ENCODE measurements around the gene FAM20C.
"Not testable (repeated sequence)": the region's sequence is repeated elsewhere in the genome, so short reads cannot be mapped to it uniquely, and the experiment has no call there.

Gene FAM20C

GRCh38 chr7:255038-255435 is 62.7 kb downstream of the FAM20C start:
- in situ Hi-C loops (cut with HindIII; ENCODE audit: low sequenced_read_pairs) = no loop called here

- in situ Hi-C loops (cut with HindIII; ENCODE audit: low sequenced_read_pairs) = no loop called here
Measured at GRCh38 chr7:255721-256361, 63.5 kb downstream of the FAM20C start.

GRCh38 chr7:256461-256940 is 64.1 kb downstream of the FAM20C start:
- in situ Hi-C loops (cut with HindIII; ENCODE audit: low sequenced_read_pairs) = no loop called here

DNA sequence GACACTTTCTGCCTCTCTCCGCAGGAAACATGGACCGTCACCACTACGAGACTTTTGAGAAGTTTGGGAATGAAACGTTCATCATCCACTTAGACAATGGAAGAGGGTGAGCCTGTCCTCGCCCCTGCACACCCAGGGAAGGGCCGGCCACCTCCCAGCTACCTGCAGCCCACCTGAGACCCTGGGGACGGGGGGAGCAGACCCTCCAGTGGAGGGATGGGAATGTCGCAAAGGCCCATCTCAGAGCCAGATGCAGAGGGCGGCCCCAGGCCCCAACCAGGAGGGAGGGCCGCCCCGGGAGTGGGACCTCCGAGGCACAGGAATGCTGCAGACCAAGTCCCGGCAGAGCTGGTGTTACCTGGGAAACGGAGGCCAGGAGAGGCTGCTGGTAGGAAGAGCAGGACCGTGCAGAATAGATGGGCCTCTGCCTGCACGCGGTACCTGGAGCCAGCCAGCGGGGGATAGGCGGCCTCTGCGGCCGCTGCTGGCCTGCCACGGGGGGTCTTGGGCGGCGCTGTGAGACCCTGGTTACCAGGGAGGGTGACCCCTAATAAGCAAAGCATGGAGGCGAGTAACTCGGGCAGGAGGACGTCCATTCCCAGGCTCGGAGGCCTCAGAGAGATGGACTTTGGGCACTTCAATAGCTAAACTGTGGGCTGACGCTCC is 64.7 kb downstream of the FAM20C start:
- in situ Hi-C loops (cut with HindIII; ENCODE audit: low sequenced_read_pairs) = no loop called here

DNA sequence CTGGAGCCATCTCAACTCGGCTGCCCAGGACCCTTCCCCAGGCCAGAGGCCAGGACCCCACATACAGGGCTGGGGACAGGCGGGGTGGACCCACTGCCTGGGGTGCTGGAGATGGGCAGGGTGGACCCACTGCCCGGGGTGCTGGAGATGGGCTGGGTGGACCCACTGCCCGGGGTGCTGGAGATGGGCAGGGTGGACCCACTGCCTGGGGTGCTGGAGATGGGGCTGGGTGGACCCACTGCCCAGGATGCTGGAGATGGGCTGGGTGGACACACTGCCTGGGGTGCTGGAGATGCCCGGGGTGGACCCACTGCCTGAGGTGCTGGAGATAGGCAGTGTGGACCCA is 65.2 kb downstream of the FAM20C start:
- in situ Hi-C loops (cut with HindIII; ENCODE audit: low sequenced_read_pairs) = no loop called here

DNA sequence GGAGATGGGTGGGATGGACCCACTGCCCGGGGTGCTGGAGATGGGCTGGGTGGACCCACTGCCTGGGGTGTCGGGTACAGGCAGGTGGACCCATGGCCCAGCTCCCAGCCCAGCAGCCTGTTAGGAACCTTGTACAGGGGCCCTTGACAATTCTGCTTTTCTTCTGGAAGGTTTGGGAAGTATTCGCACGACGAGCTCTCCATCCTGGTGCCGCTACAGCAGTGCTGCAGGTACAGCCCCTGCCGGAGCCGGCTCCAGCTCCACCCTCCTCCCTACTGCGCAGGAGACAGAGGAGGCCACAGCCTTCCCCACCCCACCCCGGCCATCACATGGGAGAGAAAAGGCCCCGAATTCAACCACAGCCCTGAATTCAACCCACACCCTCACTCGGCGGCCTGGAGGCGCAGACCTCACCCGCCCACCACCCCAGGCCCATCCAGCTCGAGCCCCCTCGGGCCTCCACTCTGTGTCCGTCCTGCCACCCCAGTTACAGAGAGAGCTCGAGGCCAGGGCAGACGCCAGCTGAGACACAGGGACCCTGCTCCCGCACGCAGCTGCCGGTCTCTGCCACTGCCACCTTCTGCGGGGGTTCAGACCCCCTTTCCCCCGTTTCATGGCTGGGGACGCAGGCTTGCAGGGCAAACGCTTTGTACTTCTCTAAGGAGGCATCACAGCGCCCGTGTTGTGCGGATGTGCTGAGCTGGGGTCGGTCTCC is 66.3 kb downstream of the FAM20C start:
- in situ Hi-C loops (cut with HindIII; ENCODE audit: low sequenced_read_pairs) = no loop called here

GRCh38 chr7:259191-259505 is 66.8 kb downstream of the FAM20C start:
- in situ Hi-C loops (cut with HindIII; ENCODE audit: low sequenced_read_pairs) = no loop called here

- in situ Hi-C loops (cut with HindIII; ENCODE audit: low sequenced_read_pairs) = no loop called here
Measured at GRCh38 chr7:259751-260405, 67.5 kb downstream of the FAM20C start.

DNA sequence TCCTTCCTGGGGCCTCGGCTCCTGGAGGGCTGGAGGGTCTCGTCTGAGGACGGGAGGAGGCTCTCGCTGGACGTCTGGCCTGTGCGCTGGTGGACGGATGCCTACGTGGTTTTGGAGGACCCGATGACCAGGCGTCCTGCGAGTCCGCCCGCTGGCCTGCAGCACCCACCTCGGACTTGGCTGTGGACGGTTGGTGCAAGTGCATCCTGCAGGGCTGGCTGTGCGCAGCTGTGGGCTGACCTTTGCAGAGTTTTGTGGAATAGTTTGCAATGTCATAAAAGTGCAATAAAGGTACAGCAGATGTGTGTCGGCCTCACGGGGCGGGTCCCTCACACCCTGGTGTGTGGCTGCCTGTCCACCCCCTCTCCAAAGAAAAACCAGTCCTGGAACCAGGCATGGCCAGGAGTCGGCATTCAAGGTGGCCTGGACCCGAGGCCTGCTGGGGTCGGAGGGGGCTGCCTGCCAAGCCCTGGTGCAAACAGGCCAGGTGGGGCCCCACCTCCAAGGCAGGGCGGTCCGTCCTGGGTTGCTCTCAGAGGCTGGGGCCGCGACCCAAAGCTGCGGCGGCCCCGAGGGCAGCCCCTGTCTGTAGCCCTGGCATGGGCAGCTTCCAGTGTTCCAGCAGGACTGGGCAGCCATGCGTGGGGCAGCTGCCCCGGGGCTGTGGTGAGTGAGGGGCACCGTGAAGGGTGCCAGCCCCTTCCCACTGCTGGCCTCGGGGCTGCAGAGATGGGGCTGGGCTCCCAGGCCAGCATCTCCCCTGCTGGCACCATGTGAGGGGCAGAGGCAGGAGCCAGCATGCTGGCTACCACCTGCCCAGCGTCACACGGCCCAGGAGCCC is 68.3 kb downstream of the FAM20C start:
- in situ Hi-C loops (cut with HindIII; ENCODE audit: low sequenced_read_pairs) = no loop called here

DNA sequence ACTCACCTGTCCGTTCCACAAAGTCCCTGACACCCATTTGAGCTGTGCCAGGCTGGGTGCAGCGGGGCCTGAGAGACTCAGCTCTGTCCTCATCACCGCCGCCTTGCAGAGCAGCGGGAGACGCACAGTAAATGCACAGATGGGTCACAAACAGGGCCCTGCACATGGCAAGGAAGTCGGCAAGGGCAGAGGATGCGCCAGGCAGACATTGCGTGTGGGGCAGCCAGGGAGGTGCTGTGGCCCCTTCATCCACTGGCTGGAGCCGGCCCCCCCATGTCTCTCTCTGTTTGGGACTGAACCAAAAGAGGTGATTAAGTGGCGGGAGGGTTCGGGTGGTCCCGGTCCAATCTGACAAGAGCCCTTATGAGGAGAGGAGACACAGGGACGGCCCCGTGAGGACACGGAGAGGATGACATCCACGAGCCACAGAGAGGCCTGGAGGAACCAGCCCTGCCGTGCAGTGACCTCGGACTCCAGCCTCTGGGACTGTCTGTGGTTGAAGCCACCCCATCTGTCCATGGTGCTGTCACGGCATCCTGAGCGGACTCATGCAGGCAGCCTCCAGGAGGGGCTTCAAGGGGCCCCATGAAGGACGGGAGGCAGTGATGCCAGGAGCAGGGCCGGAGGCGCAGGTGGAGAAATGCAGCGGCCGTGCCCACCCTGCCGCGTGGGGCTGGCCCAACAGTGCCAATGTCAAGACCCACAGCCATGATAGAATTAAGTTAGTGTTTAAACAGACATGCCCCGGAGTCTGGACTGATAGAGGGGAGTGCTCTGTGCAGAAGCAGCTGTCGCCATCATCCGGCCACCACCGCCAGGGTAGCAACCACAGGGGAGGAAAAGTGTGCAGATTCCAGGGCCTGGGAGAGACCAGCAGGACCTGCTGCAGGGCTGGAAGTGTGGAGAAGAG is 69.2 kb downstream of the FAM20C start:
- in situ Hi-C loops (cut with HindIII; ENCODE audit: low sequenced_read_pairs) = no loop called here

DNA sequence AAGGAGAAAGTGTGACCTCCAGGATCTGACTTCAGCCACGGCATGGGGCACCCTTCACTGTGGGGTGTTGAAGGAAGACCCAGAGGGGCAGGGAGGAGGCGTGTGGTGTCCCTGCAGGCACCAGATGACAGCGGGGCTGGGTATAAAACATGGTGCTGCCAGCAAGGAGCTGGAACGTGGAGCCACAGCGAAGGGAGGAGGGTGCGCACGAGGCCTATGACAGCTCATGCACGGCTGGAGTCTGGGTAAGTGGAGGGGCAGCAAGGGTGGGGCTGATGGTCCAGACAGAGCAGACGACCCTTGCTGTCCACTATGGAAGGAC is 69.8 kb downstream of the FAM20C start:
- in situ Hi-C loops (cut with HindIII; ENCODE audit: low sequenced_read_pairs) = no loop called here

DNA sequence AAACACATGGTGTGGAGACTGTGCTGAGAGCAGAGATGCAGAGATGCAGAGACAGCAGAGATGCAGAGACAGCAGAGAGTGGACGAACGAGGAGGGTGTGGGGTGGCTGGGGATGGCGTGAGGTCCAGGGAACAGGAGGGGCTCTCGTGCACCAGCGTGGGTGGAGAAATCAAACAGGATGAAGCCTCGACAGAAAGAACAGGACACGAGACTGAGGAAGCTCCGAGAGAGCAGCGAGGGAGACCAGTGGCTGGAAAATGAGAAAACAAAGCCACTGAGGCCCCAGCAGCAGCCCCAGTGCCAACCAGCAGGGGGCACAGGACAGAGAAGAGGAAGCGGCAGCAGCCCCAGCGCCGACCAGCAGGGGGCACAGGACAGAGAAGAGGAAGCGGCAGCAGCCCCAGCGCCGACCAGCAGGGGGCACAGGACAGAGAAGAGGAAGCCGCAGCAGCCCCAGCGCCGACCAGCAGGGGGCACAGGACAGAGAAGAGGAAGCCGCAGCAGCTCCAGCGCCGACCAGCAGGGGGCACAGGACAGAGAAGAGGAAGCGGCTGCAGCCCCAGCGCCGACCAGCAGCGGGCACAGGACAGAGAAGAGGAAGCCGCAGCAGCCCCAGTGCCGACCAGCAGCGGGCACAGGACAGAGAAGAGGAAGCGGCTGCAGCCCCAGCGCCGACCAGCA is 70.4 kb downstream of the FAM20C start:
- in situ Hi-C loops (cut with HindIII; ENCODE audit: low sequenced_read_pairs) = not testable (repeated sequence)

GRCh38 chr7:263483-264351 is 71.3 kb downstream of the FAM20C start:
- in situ Hi-C loops (cut with HindIII; ENCODE audit: low sequenced_read_pairs) = not testable (repeated sequence)

DNA sequence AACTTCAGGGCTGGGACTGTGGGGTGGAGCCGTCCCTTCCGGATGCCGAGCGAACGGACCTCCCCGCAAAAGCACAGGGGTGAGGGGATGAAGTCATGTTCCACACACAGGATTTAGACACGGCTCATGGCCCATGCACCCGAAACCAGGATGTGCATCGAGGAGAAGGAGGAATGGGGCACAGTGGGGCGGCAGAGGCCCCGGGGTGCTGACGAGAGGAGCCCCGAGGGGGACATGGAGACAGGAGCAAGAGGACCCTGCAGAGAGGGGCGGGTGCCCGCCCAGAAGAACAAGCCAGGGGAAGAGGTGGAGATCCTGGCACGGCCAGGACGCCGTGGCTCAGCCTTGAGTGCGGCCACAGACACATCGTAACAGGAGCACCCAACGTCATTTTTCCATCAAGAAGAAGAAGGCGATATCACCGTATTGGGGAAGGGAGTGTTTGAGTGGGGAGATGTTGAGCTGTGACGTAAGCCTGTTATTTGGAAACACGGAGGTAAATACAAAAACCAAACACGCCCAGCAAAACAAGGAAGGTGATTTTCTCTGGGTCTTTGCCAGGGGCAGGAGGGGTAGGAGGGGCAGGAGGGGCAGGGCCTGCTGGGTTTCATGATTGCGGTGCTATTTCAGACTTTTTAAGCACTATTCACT is 72.3 kb downstream of the FAM20C start:
- in situ Hi-C loops (cut with HindIII; ENCODE audit: low sequenced_read_pairs) = no loop called here

- in situ Hi-C loops (cut with HindIII; ENCODE audit: low sequenced_read_pairs) = no loop called here
Measured at GRCh38 chr7:265192-265997, 73.0 kb downstream of the FAM20C start.

GRCh38 chr7:265998-266850 is 73.9 kb downstream of the FAM20C start:
- in situ Hi-C loops (cut with HindIII; ENCODE audit: low sequenced_read_pairs) = no loop called here
